ENCODE measurements around the gene JAK3. TPM values are rescaled to one million over a fixed set of nuclear protein-coding genes. Genes with fewer than 3 reads are reported as not detected.

The JAK3 gene
- polyA plus RNA-seq, 1 experiment, result 0.99 TPM

DNA sequence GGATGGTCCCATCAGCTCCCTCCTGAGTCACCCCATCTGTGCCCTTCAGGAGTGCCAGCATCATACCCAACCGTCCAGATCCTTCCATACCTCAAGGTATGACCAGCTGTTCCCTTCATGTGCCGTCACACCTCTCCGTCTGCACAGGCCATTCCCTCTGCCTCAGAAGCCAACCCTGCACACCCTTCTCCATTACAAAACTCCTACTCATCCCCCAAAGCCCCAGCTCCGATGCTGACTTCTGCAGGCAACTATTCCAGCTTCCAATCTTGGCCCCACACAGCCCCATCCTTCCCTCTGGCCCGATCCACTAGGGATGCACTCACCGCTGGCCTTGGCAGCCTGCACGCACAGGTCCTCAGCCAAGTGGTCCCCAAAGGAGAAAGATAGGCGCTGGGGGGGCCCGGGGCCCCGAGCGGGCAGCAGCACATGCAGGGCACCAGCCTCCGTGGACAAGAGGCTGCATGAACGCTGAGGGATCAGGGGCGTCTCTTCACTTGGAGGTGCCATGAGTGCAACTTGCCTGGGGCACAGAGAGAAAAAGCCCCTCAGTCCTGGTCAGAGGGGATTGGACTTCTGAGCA is 3.8 kb downstream of the JAK3 start:
- Histone ChIP-seq H3K9me3 (ENCODE audit: control insufficient read depth, insufficient read depth, low read length) (no peaks in the 10 kb centered on the region; the same call in 1 of the 2 replicates), H3K27me3 (ENCODE audit: control insufficient read depth, insufficient read depth, low read length) (peaks cover 3% of the 10 kb centered on the region), H3K27ac (ENCODE audit: low read depth, low read length) (no peak overlapping the region), H3K4me3 (ENCODE audit: low read depth, low read length) (no peak overlapping the region)
- CTCF ChIA-PET, result no interaction called here
- POLR2A ChIA-PET, result no interaction called here
- DNase-seq (ENCODE audit: low read depth, low spot score), result no peak
- TF ChIP-seq, protein P1, sequence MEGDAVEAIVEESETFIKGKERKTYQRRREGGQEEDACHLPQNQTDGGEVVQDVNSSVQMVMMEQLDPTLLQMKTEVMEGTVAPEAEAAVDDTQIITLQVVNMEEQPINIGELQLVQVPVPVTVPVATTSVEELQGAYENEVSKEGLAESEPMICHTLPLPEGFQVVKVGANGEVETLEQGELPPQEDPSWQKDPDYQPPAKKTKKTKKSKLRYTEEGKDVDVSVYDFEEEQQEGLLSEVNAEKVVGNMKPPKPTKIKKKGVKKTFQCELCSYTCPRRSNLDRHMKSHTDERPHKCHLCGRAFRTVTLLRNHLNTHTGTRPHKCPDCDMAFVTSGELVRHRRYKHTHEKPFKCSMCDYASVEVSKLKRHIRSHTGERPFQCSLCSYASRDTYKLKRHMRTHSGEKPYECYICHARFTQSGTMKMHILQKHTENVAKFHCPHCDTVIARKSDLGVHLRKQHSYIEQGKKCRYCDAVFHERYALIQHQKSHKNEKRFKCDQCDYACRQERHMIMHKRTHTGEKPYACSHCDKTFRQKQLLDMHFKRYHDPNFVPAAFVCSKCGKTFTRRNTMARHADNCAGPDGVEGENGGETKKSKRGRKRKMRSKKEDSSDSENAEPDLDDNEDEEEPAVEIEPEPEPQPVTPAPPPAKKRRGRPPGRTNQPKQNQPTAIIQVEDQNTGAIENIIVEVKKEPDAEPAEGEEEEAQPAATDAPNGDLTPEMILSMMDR (IDR thresholded peaks at IDR 0.05; ENCODE audit: low read depth, low read length), result no peak

DNA sequence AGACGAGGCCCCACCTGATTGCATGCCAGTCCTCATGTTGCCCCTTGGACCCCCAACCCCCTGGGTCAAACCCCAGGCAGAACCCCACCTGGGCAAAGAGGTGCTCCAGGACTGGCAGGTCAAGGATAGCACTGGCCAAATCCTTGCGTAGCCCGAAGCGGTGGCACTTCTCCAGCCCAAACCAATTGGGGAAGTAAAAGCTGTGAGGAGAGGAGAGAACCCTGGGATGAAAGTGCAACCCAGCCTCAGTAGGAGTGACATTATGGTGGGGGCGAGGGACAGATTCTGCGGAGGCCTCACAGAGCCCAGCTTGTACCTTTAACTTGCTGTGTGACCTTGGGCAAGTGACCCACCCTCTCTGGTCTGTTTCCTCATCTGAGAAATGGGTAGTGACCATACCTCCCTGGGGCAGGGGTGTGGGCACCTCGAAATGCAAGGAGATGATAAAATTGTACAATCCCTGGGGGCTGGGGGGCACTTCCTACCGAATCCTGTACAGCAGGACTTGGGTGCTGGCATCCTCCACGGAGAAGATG is 4.4 kb downstream of the JAK3 start:
- H3K27me3 ChIP-seq (ENCODE audit: control insufficient read depth, insufficient read depth, low read length), result peaks cover 6% of the 10 kb centered on the region
- CTCF ChIA-PET, result interaction anchor here (1.2 kb wide), 1 partner anchor 16 kb away, joined by 3 read pairs; the partner anchor contains the start of gene RPL18A
- H3K9me3 ChIP-seq (ENCODE audit: control insufficient read depth, insufficient read depth, low read length), result no peaks in the 10 kb centered on the region; the same call in 1 of the 2 replicates
- TF ChIP-seq, protein P1 (IDR thresholded peaks at IDR 0.05; ENCODE audit: low read depth, low read length), result no peak
- POLR2A ChIA-PET, result no interaction called here
- no peak overlapping the region for H3K27ac ChIP-seq (ENCODE audit: low read depth, low read length)
- DNase-seq (ENCODE audit: low read depth, low spot score), result no peak
- H3K4me3 ChIP-seq (ENCODE audit: low read depth, low read length), result no peak overlapping the region

DNA sequence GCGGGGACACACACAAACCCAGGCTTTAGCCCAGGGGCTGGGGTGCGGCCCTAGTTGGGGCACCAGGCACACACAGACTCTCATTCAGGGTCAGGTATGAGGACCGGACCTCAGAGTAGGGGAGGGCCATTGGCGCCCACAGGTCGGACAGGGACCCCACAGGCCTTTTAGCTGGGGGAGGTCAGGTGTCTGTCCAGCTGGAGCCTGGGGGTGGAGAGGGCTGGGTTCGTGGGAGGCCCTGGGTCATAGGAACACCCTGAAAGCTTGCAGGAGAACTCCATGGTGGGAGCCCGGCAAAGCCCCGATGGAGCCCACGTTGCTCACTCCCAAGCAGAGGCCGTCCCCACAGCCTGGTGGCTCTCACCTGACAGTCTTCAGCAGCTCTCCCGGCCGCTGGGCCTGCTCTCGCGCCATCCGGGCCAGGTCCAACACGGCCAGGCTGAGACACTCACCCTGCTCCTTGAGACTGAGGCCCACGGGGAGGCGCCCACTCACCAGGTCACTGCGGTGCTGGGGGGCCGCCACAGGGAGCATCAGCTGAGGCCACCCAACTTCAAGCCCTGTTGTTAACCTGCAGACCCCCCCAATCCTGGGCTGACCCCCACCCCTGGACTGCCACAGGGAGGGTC is 5.0 kb downstream of the JAK3 start:
- no peak for DNase-seq (ENCODE audit: low read depth, low spot score)
- Histone ChIP-seq H3K4me3 (ENCODE audit: low read depth, low read length) (peak overlapping the region; percentile 52), H3K27me3 (ENCODE audit: control insufficient read depth, insufficient read depth, low read length) (peaks cover 6% of the 10 kb centered on the region), H3K9me3 (ENCODE audit: control insufficient read depth, insufficient read depth, low read length) (no peaks in the 10 kb centered on the region; the same call in 1 of the 2 replicates), H3K27ac (ENCODE audit: low read depth, low read length) (no peak overlapping the region)
- ChIA-PET CTCF (interaction anchor here (1.2 kb wide), 1 partner anchor 17 kb away, joined by 3 read pairs; the partner anchor contains the start of gene RPL18A), POLR2A (no interaction called here)
- TF ChIP-seq, protein P1 (IDR thresholded peaks at IDR 0.05; ENCODE audit: low read depth, low read length), result no peak

DNA sequence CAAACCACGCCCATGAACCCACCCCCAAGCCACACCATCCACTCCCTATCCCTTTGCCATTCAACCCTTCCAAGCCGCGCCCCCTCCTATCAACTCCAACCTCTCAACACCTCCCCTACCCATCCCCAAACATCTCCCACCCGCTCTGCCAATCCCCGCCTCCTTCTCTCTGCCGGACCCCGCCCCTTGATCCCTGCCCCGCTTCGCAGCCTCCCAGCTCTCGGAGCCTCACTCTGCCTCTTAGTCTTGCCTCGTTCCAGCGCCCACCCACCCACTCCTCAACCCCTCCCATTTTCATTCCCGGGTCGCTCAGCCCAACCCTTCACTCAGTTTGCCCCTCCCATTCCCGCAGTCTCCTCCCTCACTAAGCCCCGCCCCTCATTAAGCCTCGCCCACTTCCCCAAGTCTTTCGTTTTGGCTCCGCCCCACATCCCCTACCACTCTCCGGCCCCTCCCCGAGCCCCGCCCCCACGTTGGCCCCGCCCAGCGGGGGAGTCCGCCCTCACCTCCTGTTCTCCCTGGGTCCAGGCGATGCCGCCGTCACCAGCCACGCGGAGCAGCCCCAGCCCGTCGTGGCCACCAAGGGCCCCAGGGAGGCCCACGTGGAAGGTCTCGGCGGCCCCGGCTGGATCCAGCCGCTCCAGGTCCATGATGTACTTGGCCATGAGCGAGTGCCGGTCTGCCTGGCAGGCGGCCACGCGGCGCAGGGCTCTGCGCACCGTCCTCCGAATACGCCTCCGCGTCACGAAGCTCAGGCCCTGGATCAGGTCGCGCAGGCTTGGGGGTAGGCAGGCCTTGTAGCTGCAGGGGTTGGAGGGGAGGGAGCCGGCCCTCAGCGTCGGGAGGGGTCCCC is 5.7 kb downstream of the JAK3 start:
- POLR2A ChIA-PET, result no interaction called here
- CTCF ChIA-PET, result interaction anchor here (1.2 kb wide), 1 partner anchor 18 kb away, joined by 3 read pairs; the partner anchor contains the start of gene RPL18A
- Histone ChIP-seq H3K27ac (ENCODE audit: low read depth, low read length) (no peak overlapping the region), H3K9me3 (ENCODE audit: control insufficient read depth, insufficient read depth, low read length) (no peaks in the 10 kb centered on the region; the same call in 1 of the 2 replicates), H3K27me3 (ENCODE audit: control insufficient read depth, insufficient read depth, low read length) (peaks cover 6% of the 10 kb centered on the region), H3K4me3 (ENCODE audit: low read depth, low read length) (peak overlapping the region; percentile 52)
- no peak for DNase-seq (ENCODE audit: low read depth, low spot score)
- TF ChIP-seq, protein P1 (IDR thresholded peaks at IDR 0.05; ENCODE audit: low read depth, low read length), result no peak
